ENCODE measurements around the gene ERC1.

Gene ERC1

DNA sequence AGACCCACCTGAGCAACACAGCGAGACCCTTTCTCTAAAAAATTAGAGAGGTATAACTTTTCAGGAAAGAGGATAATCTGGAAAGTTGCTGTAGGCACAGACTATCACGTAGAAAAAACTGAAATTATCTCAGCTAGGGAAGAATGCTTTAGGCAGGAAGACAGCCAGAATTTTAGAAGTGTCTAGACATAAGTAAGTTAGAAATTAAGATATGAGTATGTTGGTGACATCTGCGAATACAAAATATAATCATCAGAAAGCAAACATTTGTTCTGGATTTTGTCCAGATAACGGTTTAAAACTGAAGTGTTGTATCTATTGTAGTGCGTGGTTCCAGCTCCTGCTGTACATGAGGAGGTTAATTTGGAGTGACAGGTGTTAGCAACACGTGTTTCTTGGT lies 480.2 kb downstream of the ERC1 start:
- no peak for DNase-seq

DNA sequence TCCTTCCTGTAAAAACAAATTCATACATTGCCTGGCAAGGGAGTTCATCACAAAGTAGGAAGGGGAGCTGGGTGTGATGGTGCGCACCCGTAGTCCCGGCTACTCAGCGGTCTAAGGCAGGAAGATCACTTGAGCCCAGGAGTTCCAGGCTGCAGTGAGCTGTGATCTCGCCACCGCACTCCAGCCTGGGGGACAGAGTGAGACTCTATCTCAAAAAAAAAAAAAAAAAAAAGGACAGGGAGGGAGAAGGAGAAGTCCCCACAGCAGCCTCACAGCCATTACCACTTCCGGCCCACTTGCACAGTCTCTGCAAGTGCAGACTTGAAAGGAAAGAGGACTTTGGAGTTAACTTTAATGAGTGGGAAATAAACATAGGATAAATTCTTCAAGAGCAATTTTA lies 482.4 kb downstream of the ERC1 start:
- no peak for DNase-seq

DNA sequence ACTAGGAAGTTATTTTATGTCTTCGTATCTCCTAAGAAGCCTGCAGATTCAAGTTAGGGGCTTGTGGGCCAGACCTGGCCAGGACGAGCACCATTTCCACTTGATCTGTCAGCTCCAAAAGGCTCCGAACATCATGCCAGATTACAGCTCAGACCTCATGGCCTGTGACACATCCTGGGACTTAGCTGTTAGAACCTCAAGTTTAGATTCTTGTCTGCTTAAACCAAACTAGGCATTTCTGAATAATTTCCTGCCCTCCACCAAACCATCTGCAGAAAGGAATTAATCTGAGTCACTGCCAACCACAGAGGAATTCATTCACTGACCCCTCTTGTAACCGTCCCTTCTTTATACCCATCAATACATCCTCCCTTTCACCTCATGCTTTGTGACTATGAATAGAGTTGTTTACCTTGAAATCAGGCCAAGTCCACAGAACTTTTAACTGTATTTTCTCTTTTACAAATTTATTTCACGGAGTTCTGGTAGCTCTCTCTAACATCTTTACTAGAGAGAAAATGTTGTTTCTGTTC lies 483.1 kb downstream of the ERC1 start:
- no peak for DNase-seq

DNA sequence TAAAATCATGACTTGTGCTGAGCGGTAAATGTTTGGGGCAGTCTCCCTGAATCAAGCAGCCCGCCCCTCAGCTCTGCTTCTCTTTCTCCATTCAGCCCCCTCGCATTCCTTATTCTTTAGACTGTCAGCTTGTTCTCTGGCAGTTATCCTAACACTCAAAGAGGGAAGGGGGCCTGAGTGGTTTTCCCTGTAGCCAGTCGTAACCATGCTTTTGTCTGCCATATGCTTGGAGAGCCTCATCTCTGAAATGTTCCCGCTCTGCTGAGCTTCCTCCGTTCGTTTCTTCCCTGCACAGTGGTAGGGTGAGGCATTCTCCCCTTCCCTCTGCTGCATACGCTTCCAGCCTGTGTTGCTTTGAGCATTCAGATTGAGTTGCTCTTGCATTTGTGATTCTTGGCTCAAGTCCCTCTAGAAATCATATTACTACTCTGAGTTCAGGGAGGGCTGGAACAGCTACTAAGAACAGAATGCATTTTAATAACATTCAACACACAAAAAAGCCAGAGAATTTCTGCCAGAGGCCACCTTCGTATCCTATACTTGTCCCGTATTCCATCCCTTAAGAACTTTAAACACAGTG lies 483.6 kb downstream of the ERC1 start:
- no peak for DNase-seq

DNA sequence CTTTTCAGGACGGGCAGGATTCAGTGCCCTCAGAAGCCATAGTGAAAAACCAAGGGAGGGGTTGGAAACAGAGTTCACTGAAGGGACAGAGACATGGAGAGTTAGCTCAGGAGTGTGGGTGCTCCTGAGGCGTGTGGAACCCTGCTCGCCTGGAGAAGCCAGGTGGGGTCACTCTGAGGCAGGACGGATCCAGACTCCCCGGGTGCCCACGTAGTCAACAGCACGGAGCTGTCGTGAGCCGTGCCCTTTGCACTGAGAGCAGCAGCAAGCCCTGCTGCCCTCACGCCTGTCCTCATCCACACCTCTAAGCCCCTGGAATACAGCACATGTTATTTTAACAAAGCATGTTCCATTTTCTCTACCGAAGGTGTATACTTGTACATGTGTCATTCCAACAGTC lies 488.6 kb downstream of the ERC1 start:
- no peak for DNase-seq

DNA sequence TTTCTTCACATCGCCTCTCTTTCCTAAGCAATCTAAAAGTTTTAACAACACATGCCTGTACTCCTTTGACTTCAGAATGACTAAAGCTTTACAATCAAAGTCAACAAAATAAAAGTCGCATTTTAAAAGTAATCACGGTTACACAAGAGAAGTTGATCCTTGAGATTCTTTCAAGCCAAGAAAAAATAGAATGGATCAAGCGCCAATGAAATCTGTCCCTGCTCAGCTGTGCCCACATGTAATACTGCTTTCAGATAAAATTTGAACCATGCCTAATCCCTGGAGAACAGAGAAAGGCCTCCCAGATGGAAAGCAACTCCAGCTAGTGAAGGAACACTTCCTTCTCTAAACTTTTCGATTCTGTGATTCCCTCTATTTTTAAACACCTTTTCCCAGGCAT lies 490.3 kb downstream of the ERC1 start:
- DNase-seq: no peak

DNA sequence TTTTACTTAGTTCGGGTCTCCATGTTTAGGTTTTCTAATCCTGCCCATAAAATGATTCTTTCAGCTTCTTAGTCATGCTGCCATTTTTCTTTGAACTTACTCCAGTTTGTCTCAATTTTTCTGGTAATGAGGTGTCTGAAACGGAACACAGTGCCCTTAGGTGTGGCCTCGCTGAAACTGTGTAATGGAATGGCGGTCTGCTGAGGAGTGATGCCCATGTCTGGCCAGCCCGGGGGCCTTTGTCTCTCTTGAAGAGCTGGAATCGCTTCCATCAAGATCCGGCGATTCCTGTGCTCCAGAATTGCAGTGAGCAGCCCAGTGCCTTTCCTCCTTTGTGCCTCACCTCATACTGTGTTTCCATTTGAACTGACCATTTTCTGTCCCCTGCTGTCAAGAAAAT lies 490.9 kb downstream of the ERC1 start:
- DNase-seq: no peak

DNA sequence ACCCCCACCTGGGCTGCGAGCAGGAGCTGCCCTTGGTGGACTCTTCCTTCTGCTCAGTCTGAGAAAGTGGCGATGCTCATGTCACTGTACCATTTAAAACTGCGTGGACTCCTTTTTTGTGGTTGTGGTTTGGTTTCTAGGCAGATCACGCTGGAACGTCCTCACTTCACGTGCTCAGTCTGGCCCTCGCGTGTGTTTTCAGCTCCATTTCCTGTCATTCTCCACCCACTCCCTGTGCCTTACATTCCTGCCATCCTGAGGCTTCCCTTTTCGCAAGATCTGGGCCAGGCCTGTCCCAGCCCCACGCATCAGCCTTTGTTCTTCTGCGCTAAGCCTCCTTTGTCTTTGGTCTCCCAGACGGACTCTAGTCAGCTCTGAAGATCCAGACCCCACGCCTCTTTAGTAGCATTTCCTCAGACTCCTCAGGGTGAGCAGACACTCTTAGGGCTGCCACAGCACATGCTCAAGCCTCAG lies 497.9 kb downstream of the ERC1 start:
- no peak for DNase-seq

DNA sequence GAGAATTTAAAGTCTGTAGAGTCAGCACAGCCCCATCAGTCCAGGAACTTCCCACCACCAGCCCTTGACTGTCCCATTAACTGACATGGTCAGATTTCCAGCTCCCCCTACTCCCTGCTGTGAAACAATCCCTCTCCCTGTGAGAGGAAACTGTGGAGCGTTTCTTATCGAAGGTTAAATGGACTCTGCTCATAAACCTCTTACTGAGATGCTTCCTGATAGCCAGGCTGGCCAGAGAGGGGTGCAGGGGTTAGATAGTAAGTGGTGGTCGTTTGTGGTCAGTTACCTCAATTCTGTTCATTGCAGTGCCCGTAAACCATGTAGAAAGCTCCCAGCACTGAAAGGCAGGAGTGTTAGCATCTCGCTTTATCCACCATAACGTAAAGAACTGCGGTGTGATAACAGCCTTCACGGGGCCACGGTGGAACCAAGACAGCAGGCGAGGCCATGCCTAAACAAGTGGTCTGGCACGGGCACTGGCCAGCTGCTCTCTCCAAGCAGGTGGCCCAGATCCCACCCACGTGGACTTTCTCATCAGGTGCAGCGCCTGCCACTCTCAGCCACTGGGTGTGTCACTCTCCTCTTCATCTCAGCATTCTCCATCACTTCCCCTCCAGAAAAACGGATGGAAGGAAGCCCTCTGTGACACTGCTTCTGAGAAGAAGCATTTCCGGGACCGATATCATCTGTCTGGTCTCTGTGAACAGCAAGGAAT lies 501.1 kb downstream of the ERC1 start:
- DNase-seq: no peak

DNA sequence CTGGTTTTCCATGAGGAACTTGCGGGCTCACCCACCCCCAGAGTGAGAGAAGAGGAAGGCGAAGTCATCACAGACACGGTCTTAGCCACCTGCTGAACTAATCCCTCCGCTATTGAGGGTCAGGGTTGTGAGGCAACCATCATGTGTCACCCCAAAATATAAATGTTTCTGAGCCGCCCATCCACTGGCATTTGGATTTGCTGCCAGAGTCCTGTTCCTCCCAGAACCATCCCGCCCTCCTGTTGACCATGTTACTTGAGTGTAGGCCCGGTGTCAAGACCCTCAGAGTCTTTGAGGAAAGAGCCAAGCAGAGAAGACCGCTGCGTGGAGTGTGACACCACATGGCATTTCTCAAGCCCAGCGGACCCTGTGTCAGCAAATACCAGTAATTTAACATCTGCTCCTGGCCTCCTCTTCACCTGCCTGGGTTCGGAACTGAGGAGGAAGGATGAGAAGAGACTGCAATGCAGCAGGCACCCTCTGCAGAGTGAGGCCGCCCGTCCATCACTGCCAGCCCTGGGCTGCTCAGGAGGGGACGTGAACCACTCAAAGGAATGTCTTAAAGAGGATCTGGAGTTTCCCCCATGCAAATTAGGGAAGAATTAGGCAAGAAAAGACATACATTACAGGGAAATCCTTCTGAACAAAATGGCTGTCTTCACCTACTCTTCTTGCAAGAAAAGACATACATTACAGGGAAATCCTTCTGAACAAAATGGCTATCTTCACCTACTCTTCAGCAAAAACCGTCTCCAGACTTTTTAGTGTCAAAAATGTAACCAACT lies 502.9 kb downstream of the ERC1 start:
- no peak for DNase-seq

DNA sequence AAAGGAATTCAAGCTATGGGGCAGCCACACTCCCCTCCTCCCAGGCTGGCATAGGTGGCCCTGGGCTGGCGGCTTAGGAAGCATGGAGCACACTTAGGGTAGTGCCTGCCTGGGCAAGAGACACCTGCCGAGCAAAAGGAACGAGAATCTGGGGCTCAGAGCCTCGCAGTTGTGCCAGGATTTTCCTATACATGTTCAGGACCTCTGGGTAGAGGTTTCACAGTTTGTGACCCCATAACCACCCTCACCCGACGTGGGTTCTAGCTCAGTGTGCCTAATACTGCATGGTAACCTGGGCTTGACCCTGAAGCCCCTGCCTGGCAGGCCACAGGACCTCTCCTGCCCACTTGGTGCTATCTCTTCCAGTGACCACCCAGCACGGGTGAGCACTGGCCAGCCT lies 503.8 kb downstream of the ERC1 start:
- no peak for DNase-seq

DNA sequence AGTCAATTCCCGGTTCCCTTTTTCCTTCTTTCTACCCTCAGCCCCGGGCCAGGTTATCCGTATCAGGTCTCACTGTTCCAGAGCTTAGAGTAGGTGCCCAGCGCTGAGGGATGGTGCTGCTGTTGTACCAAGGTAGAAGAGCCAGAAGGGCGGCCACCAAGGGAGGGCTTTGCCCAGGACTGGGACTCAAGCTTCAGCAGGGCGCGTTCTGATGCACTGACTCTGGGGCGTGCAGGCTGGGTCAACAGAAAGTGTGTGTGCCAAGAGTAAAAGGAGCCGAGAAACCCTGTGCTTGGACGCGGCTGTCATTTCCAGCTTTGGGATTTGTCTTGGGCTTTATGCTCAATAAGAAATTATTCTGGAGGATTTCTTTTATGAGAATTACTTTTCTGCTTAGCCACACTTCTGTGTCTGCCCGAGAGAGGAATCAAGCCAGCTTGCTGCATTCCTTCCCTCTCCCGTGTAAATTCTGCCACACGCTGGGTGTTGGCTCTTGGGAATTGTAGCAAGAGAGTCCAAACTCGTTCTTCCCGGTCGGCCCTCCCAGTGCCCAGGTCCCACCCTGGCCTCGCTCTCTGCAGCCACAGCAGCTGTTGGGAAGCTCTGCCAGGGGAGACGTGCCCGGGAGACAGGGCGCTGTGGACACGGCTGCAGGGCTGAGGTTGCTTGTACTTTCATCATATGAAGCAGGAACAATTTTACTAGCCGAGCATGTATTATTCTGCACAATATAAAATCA lies 505.3 kb downstream of the ERC1 start:
- DNase-seq: peak in 4 of 56 donors; percentile 16 to 38 (median 29)

DNA sequence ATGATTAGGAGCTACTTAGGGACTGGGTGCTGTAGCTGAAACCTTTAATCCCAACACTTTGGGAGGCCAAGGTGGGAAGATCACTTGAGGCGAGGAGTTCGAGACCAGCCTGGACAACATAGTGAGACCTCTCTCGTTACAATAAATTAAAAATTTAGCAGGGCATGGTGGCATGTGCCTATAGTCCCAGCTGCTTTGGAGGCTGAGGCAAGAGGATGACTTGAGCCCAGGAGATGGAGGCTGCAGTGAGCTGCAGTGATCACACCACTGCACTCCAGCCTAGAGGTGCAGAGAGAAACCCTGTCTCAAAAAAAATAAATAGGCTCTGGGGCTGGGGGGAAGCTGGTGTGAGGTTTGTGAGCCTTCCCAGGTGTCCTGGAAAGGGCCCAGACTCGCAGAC lies 506.1 kb downstream of the ERC1 start:
- DNase-seq: no peak

DNA sequence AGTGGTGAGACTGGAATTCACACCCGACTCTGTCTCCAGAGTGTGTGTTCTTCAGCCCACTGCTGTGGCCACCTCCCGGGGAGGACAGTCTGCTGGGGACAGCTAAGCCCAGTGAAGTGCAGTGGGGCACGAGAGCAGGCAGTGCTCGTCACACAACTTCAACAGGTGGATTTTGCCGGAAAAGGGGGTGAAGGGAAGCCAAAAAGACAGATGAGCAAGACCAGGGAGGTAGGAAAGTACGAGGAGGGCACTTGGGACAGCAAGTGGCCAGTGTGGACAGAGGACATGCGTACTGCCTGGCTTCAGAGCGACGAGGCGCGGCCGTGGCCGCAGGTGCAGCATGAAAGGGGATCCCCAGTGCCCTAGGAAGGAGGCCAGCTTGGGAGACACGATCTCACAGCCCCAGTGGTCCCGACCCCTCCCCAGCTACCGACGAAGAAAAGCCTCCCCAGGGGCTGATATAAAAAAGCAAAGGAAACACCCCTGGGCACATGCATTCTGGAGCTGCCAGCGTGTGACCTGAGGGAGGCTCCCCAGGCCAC lies 507.2 kb downstream of the ERC1 start:
- DNase-seq: no peak

DNA sequence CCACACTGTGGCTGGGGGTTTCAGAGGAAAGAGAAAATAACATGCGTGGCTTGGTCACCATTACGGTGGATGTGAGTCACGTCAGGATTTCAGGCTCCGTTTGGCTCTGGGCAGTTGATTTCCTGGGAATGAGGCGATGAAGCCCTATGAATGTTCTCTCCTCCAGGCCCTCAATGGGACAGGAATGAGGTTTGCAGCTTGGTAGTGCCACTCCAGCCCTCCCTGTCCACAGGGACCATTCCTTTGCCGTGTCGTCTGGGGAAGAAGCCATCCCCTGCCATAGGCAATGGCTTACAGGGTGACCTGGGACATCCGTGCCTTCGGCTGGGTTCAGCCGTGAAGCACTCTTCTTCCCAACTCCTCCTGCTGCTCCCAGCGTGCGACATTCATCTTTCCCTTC lies 508.3 kb downstream of the ERC1 start:
- DNase-seq: no peak

DNA sequence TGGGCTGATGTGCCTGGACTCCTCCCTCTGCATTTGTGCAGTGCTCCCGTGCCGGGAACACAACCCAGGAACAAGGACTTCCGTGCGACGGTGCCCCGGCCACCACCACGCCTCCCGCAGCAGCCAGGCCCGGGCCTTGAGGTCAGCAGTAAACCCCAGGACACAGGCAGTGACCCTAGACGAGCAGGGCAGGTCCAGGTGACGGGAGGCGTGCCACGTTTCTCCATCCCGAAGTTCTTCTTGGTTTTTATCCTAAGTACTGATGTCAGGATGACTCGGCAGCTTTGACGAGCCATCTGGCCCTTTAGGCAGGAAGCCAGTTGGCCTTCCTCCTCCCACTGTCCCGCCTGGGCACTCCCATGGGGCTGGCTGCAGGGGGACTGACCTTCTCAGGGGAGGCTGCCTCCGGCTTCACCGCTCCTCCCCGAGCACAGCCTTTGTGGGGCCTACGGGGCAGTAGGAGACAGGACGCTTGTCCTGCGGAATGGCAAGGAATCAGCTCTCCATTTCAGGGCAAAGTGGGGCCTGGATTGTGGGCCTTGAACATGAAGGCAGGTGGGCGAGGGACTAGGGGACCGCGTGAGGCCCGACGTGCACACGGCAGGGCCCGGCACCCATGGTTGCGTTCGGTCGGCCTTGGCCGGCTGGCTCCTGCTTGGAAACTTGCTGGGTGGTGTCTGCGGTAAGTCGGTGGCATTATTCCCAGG lies 509.2 kb downstream of the ERC1 start:
- peak in 8 of 56 donors; percentile 7 to 53 (median 24) for DNase-seq

DNA sequence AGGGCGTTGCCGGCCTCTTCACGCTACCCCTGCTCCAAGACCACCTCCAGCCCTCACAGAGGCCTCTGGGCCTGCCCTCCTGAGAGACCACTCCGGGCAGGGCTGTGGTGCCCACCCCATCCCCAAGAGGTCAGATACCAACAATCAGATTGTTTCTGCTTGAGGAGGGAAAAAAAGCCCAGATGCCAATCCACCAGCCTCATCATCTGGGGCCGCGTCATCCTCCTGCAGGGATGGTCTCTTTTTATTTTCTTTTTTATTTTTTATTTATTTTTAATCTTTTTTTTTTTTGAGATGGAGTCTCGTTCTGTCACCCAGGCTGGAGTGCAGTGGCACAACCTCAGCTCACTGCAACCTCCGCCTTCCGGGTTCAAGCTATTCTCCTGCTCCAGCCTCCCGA lies 510.0 kb downstream of the ERC1 start:
- no peak for DNase-seq

DNA sequence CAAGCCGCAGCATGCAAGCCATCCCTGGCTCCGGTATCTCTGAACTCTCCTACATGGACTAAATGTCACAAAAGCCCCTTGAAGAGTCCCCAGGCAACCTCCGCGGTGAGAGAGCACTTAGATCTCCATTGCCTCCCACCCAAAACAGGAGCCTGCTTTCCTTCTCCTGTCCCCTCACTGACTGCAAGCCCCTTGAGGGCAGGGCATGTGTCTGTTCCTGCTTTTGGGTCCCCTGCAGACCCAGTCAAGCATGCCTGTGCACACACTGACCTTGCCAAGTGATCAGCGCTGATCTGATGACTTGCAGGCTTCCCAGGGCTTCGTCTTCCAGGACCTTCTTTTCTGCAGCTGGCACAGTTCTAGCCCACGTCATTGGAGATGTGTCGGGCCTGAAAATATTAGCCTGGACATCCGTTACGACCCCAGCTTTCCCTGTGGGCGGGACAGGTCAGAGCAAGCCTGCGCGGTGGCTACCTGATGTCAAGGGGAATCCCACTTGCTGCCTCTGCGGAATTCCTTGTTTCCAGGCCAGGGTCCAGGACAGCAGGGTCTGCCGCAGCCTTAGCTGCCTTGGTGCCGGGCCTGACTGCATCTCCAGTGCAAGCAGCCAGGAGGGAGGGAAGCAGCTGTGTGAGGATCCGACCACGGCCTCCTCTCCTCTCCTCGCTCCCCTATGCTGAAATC lies 510.8 kb downstream of the ERC1 start:
- DNase-seq: no peak

DNA sequence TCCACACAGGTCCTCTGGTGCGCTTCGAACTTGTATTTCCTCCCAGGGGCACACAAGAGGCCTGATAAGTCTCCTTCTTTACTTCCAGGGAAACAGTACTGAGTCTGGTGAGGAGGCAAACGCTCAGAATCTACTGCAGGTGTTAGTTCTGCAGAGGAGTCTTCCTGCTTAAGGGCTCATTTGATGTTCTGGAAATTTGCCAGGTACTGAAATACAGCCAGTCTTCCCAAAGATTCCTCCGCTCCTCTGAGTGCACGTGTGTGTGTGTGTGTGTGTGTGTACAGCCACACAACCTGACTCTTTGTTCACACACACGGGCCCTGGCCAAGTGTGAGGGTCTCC lies 511.3 kb downstream of the ERC1 start:
- DNase-seq: no peak

DNA sequence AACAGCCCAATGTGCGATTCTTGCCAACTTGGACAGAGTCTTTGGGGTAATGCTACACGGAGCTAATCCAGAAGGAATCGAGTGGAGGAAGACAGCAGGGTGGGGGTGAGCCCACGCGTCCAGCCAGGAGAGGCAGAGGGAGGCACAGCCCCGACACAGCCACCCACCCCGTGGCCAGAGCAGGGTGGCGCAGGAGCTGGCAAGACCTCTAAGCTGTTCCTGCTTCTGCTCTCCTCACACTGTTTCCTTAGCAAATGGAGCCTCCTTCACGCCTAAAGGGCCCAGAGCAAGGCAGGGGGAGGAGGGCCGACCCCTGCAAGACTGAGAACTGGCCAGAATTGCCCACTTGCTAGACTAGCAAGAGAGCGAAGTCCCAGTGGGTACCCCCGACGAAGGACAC lies 511.8 kb downstream of the ERC1 start:
- no peak for DNase-seq

All from nucleus accumbens (tissue), 56 donors.